SU-DHL-6 (cell line): Measurements from ENCODE around the gene SDCCAG8.
"Not testable (repeated sequence)": the region's sequence is repeated elsewhere in the genome, so short reads cannot be mapped to it uniquely, and the experiment has no call there.

Experiments
- H2AFZ ChIP-seq: fragments of 200-600 bp; sonication (generic); 2 replicates; pipeline ENCODE4 v1.6.1; 2014; ENCODE audit warnings: low read depth, mild to moderate bottlenecking, moderate library complexity, mixed read lengths, antibody characterized with exemption, low read length; ENCODE audit not compliant: severe bottlenecking
- H3F3A ChIP-seq: fragments of 200-600 bp; shearing (Covaris generic); 2 replicates; pipeline ENCODE4 v1.6.0; 2016; ENCODE audit warnings: antibody characterized with exemption, mild to moderate bottlenecking; ENCODE audit not compliant: insufficient read depth
- H3K27ac ChIP-seq: fragments of 200-600 bp; sonication (generic); 2 replicates; pipeline ENCODE4 v1.5.1; 2016; ENCODE audit warnings: low read depth, mild to moderate bottlenecking, low read length, moderate library complexity, mixed read lengths
- H3K27me3 ChIP-seq: fragments of 200-600 bp; sonication (generic), shearing (Covaris generic); 2 replicates; pipeline ENCODE4 v1.6.0; 2014; ENCODE audit warnings: mild to moderate bottlenecking, low read length
- H3K36me3 ChIP-seq: fragments of 200-600 bp; sonication (generic); 2 replicates; pipeline ENCODE4 v1.6.1; 2014; ENCODE audit warnings: mild to moderate bottlenecking, low read length, mixed read lengths
- H3K4me2 ChIP-seq: fragments of 300-600, 200-600 bp; shearing (Covaris generic), sonication (generic); 2 replicates; pipeline ENCODE4 v1.6.0; 2014; ENCODE audit warnings: low read length, low read depth, mild to moderate bottlenecking; ENCODE audit not compliant: poor library complexity, severe bottlenecking
- H3K4me3 ChIP-seq: fragments of 200-600 bp; sonication (generic); 2 replicates; pipeline ENCODE4 v1.5.1; 2014; ENCODE audit warnings: antibody characterized with exemption, low read length, mild to moderate bottlenecking, mixed read lengths; ENCODE audit not compliant: insufficient read depth, poor library complexity, severe bottlenecking
- H3K79me2 ChIP-seq: fragments of 200-600 bp; sonication (generic); 2 replicates; pipeline ENCODE4 v1.6.1; 2014; ENCODE audit warnings: mild to moderate bottlenecking, low read length, moderate library complexity; ENCODE audit not compliant: insufficient read depth
- H3K9ac ChIP-seq: fragments of 200-600 bp; sonication (generic); 2 replicates; pipeline ENCODE4 v1.7.0; 2014; ENCODE audit warnings: mild to moderate bottlenecking, low read length
- H3K9me2 ChIP-seq: fragments of 200-600 bp; sonication (generic); replicated peaks from 2 replicates; pipeline ENCODE4 v1.6.1; 2014; ENCODE audit warnings: low read length; ENCODE audit not compliant: insufficient read depth
- H3K9me3 ChIP-seq: fragments of 200-600 bp; sonication (generic); 2 replicates; pipeline ENCODE4 v1.6.1; 2014; ENCODE audit warnings: low read length, mixed read lengths; ENCODE audit not compliant: insufficient read depth
- H4K20me1 ChIP-seq: fragments of 200-600 bp; sonication (generic); 2 replicates; pipeline ENCODE4 v1.6.1; 2014; ENCODE audit warnings: low read depth, mild to moderate bottlenecking, antibody characterized with exemption, low read length, moderate library complexity, mixed read lengths
- EZH2phosphoT487 ChIP-seq: fragments of 200-600 bp; sonication (generic), shearing (Covaris generic); conservative IDR thresholded peaks from 2 replicates; pipeline ENCODE4 v1.6.1; 2018; ENCODE audit warnings: mild to moderate bottlenecking, antibody characterized with exemption, low read length, moderate library complexity, mixed read lengths
- TF ChIP-seq, protein P1 (sequence below): fragments of 200-600 bp; sonication (generic); IDR thresholded peaks from one replicate; pipeline ENCODE4 v1.5.1; 2017; ENCODE audit warnings: antibody characterized with exemption, mild to moderate bottlenecking, low read length, moderate library complexity; ENCODE audit not compliant: insufficient read depth, poor library complexity, severe bottlenecking

Gene SDCCAG8

DNA sequence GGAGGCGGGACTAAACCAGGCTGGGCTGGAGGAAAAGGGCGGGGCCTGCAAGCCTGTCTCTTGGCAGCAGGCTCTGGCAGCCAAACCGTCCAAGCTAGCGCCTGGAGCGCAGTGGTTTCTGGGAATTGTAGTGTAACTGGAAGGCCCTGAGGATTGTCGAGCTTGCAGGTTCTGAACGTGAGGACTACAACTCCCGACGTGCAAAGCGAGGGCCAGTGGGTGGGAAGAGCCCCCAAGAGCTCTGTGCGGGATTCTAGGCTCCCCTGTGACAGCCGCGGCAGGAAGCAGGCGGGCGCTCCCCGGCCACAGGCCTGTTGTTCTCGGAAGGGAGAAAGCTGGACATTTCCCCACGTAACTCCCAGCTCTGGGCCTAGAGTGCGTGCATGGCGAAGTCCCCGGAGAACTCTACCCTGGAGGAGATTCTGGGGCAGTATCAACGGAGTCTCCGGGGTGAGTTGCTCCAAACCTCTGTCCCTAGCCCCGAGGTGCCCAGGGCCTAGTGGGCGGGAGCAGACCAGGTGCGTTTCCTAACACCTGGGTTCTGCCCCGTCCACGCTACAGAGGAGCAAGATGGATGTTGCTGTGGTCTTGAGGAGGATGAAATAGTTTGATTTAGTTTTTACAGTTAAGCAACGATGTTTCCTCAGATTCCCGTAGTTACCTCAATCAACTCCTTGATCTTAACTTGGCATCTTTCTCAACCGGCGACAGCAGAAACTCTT lies at the start of gene SDCCAG8:
Gene SDCCAG8 (plus strand): TSS at position 251 of the 722 bp plus-strand sequence. CDS start 133 bp downstream, at position 384.
- Histone ChIP-seq H4K20me1 (peaks cover 14% of the 10 kb centered on the region), H3K79me2 (peaks cover 67% of the 10 kb centered on the region), H3K27ac (peak within 1 kb of the TSS; percentile 77), H3K4me2 (peak within 1 kb of the TSS; percentile 96), H3K9me2 (no peaks in the 10 kb centered on the region), H3K4me3 (peak within 1 kb of the TSS; percentile 87), H3F3A (peaks cover 6% of the 10 kb centered on the region; the same call in 1 of the 2 replicates), H3K9ac (peak within 1 kb of the TSS; percentile 70), H3K9me3 (no peaks in the 10 kb centered on the region), H3K27me3 (no peaks in the 10 kb centered on the region), H2AFZ (peak within 1 kb of the TSS; percentile 64), H3K36me3 (no peaks in the 10 kb centered on the region)
- TF ChIP-seq, protein P1, sequence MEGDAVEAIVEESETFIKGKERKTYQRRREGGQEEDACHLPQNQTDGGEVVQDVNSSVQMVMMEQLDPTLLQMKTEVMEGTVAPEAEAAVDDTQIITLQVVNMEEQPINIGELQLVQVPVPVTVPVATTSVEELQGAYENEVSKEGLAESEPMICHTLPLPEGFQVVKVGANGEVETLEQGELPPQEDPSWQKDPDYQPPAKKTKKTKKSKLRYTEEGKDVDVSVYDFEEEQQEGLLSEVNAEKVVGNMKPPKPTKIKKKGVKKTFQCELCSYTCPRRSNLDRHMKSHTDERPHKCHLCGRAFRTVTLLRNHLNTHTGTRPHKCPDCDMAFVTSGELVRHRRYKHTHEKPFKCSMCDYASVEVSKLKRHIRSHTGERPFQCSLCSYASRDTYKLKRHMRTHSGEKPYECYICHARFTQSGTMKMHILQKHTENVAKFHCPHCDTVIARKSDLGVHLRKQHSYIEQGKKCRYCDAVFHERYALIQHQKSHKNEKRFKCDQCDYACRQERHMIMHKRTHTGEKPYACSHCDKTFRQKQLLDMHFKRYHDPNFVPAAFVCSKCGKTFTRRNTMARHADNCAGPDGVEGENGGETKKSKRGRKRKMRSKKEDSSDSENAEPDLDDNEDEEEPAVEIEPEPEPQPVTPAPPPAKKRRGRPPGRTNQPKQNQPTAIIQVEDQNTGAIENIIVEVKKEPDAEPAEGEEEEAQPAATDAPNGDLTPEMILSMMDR: no peak
- TF ChIP-seq EZH2phosphoT487: no peak

- H3K9me3 ChIP-seq, H4K20me1 ChIP-seq, H3K36me3 ChIP-seq, H3F3A ChIP-seq, H3K9me2 ChIP-seq, H3K79me2 ChIP-seq, H2AFZ ChIP-seq, H3K27me3 ChIP-seq, H3K9ac ChIP-seq, H3K27ac ChIP-seq, H3K4me3 ChIP-seq, H3K4me2 ChIP-seq: not testable (repeated sequence)
Observed at GRCh38 chr1:243211984-243212383, 43.9 kb upstream of the SDCCAG8 start.

DNA sequence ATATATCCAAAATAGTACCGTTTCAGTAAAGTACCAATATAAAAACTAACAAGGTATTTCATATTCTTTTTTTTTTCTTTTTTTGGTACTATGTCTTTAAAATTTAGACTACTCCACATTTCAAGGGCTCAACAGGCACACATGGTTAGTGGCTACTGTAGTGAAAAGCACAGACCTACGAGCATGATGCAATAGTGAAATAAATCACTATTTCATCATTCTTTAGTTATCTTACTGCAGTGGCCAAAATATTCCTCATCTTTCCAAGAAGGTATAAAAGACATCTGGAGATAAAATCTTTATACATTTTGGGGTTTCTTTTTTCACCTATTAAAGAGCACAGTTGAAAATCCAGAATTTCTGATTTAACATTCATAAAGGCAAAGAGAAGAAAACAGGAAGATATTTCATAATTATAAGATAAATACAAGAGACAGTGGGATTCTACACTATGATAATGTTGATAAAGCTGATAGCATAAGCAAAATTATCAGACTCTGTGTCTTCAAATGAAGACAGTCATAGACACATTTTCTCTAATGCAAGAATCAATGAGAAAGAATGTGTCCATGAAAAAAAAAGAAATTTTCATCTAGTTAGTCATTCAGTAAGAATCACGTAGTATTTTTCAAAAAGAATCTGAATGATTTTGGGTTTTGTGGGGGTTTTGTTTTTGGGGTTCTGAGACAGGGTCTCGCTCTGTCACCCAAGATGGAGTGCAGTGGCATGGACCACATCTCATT lies 42.6 kb upstream of the SDCCAG8 start:
- Histone ChIP-seq H3K27ac (no peak overlapping the region), H3K79me2 (peaks cover 12% of the 10 kb centered on the region), H3K36me3 (0 out of 2 replicates have a peak, but pooled peaks cover 6% of the 10 kb centered on the region), H3K27me3 (no peaks in the 10 kb centered on the region), H3K4me3 (no peak overlapping the region), H3K4me2 (no peak overlapping the region), H3K9me2 (no peaks in the 10 kb centered on the region), H3K9me3 (no peaks in the 10 kb centered on the region), H4K20me1 (no peaks in the 10 kb centered on the region), H3K9ac (no peak overlapping the region), H2AFZ (no peak overlapping the region), H3F3A (no peaks in the 10 kb centered on the region)
- TF ChIP-seq EZH2phosphoT487: no peak
- TF ChIP-seq, protein P1: no peak

- not testable (repeated sequence) for H3K9ac ChIP-seq, H3K27me3 ChIP-seq, H3K4me3 ChIP-seq, H3K9me3 ChIP-seq, H3K4me2 ChIP-seq, H4K20me1 ChIP-seq, H3K9me2 ChIP-seq, H2AFZ ChIP-seq, H3K27ac ChIP-seq, H3F3A ChIP-seq
- Histone ChIP-seq H3K79me2 (peaks cover 29% of the 10 kb centered on the region), H3K36me3 (peaks cover 22% of the 10 kb centered on the region; the same call in 1 of the 2 replicates)
Observed at GRCh38 chr1:243215276-243215875, 40.5 kb upstream of the SDCCAG8 start.
